Activated naive CD4-positive, alpha-beta T cell treated with anti-CD3 and anti-CD28 coated beads, Interleukin-2, amount 10 ng/mL, durations not matched to agents 7 days and 5 days (primary cell): Measurements from ENCODE around the gene MGME1.

Experiments used
- CTCF ChIA-PET: fragments of 350-600 bp; sonication (Branson Sonifier 250); formaldehyde crosslinking; loops from one replicate; lab custom pipeline; 2021; ENCODE audit warnings: antibody characterized with exemption; lab: Charles Lee
- DNase-seq: peaks from one replicate; pipeline ENCODE4 v3.0.0-alpha.2; 2020
- H3K27ac Mint-ChIP-seq: one replicate; pipeline ENCODE4 v1.8.0; 2021; ENCODE audit warnings: mild to moderate bottlenecking, moderate library complexity, mixed read lengths
- H3K27me3 Mint-ChIP-seq: one replicate; pipeline ENCODE4 v1.8.0; 2021; ENCODE audit warnings: mild to moderate bottlenecking, mixed read lengths
- H3K36me3 Mint-ChIP-seq: one replicate; pipeline ENCODE4 v1.8.0; 2021; ENCODE audit warnings: mixed read lengths
- H3K4me1 Mint-ChIP-seq: one replicate; pipeline ENCODE4 v1.8.0; 2021; ENCODE audit warnings: mixed read lengths
- H3K4me3 Mint-ChIP-seq: one replicate; pipeline ENCODE4 v1.8.0; 2021; ENCODE audit warnings: mild to moderate bottlenecking, moderate library complexity, mixed read lengths
- H3K9me3 Mint-ChIP-seq: one replicate; pipeline ENCODE4 v1.8.0; 2021; ENCODE audit warnings: mixed read lengths

The MGME1 gene

DNA sequence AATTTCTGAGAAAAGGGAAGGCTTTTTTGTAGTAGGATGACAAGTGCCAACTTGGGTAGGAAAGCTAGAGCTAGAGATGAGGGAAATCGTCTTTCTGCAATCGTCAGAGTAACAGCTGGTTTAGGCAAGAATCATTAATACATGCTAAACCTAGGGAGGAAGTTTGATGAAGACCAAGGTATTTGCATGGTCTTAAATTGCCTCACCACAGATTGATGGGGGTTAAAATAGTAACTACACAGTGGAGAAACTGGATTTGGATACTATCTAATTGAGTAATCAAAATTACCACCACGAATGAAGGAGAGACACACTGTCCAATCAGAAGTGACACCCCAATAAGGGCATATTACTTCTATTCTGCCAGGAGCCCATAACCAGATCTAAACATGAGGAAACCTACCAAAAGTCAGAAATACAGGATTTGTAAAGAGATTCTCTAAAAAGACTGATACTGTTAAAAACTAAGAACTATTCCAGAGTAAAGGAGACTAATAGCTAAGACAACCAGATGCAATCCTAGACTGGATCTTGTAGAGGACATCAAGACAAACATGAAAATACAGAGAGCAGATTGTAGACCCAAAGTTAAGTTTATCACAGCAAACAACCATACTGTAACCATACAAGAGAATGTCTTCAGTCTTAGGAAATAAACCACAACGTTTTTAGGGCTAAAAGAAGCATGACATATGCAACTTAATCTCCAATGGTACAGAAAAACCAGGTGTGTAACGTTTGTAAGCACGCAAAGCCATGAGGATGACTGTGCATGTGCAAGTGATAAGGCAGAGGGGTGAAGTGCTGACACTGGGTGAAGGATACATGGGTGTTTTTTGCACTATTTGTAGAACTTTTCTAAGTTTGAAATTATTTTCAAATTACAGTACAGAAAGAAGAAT lies 22.0 kb upstream of the MGME1 start:
- Mint-ChIP-seq H3K9me3 (no peaks in the 10 kb centered on the region), H3K27me3 (no peaks in the 10 kb centered on the region), H3K36me3 (peaks cover 86% of the 10 kb centered on the region), H3K27ac (peak overlapping the region; percentile 6), H3K4me1 (peaks cover 2% of the 10 kb centered on the region), H3K4me3 (no peak overlapping the region)
- CTCF ChIA-PET: interaction anchor here (0.6 to 2.8 kb wide), 2 partner anchors 8 to 75 kb away, joined by 5 to 15 read pairs; no protein-coding TSS in a partner anchor
- DNase-seq: no peak

GRCh38 chr20:17947474-17947815 lies 21.4 kb upstream of the MGME1 start:
- DNase-seq: no peak
- no peak overlapping the region for H3K4me3 Mint-ChIP-seq
- no peaks in the 10 kb centered on the region for H3K27me3 Mint-ChIP-seq
- H3K4me1 Mint-ChIP-seq: peaks cover 2% of the 10 kb centered on the region
- H3K27ac Mint-ChIP-seq: peak overlapping the region; percentile 37
- CTCF ChIA-PET: interaction anchor here (1.0 to 2.8 kb wide), 3 partner anchors 9 to 49 kb away, joined by 3 to 15 read pairs (median 7); no protein-coding TSS in a partner anchor
- H3K9me3 Mint-ChIP-seq: no peaks in the 10 kb centered on the region
- H3K36me3 Mint-ChIP-seq: peaks cover 83% of the 10 kb centered on the region

GRCh38 chr20:17948442-17948841 lies 20.4 kb upstream of the MGME1 start:
- Mint-ChIP-seq H3K27ac (no peak overlapping the region), H3K27me3 (no peaks in the 10 kb centered on the region), H3K4me3 (no peak overlapping the region), H3K9me3 (no peaks in the 10 kb centered on the region), H3K4me1 (peaks cover 2% of the 10 kb centered on the region), H3K36me3 (peaks cover 86% of the 10 kb centered on the region)
- DNase-seq: no peak
- CTCF ChIA-PET: interaction anchor here (1.0 to 2.8 kb wide), 3 partner anchors 8 to 48 kb away, joined by 3 to 15 read pairs (median 7); no protein-coding TSS in a partner anchor

- Mint-ChIP-seq H3K27ac (no peak overlapping the region), H3K4me3 (no peak overlapping the region)
- no peak for DNase-seq
Measured at GRCh38 chr20:17949899-17950298, 18.9 kb upstream of the MGME1 start.

DNA sequence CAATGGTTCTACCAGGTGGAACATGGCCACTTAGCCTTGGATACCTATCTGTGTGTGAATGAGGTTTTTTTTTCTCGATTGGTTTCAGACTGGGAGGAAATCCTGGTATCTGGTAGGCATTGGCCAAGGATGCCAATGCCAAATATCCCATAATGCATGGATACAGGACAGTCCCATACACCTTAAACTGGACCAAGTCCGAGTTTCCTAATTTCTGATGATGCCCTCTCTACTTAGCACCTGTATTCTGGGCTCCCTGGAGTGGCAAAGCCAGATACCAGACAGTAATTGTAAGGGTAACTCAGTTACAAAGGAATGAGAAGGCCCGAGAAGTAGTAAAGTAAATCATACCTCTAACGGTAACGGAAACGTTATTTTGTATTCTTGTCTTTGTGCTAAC lies 18.1 kb upstream of the MGME1 start:
- H3K4me3 Mint-ChIP-seq: no peak overlapping the region
- H3K9me3 Mint-ChIP-seq: no peaks in the 10 kb centered on the region
- H3K27me3 Mint-ChIP-seq: no peaks in the 10 kb centered on the region
- peaks cover 14% of the 10 kb centered on the region for H3K4me1 Mint-ChIP-seq
- peaks cover 90% of the 10 kb centered on the region for H3K36me3 Mint-ChIP-seq
- no peak for DNase-seq
- peak overlapping the region; percentile 28 for H3K27ac Mint-ChIP-seq
- CTCF ChIA-PET: no interaction called here

More at GRCh38 chr20:17949899-17950298, 18.9 kb upstream of the MGME1 start:
- Mint-ChIP-seq H3K9me3 (no peaks in the 10 kb centered on the region), H3K4me1 (peaks cover 7% of the 10 kb centered on the region), H3K27me3 (no peaks in the 10 kb centered on the region), H3K36me3 (peaks cover 88% of the 10 kb centered on the region)
- CTCF ChIA-PET: no interaction called here

DNA sequence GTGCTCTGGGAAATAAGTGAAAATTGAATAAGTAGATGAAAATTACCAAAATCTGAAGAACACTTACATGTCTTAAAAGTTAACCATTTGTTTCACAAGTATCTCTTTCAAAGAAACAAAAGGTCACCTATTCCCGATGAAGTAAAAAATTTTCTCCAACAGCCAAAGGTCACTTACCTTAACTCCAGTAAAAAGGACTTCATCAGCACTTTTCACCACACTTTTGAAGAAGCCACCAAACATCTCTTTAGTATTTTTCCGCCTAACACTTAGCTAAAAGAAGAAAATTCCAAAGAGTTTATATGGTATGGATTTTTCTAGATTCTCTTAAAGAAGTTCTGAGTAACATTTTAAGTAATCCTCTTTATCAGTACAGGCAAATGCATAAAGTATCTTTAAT lies 17.5 kb upstream of the MGME1 start:
- Mint-ChIP-seq H3K27me3 (no peaks in the 10 kb centered on the region), H3K4me1 (peaks cover 21% of the 10 kb centered on the region), H3K9me3 (no peaks in the 10 kb centered on the region), H3K36me3 (peaks cover 89% of the 10 kb centered on the region), H3K27ac (peak overlapping the region; percentile 28), H3K4me3 (no peak overlapping the region)
- DNase-seq: no peak
- CTCF ChIA-PET: no interaction called here

DNA sequence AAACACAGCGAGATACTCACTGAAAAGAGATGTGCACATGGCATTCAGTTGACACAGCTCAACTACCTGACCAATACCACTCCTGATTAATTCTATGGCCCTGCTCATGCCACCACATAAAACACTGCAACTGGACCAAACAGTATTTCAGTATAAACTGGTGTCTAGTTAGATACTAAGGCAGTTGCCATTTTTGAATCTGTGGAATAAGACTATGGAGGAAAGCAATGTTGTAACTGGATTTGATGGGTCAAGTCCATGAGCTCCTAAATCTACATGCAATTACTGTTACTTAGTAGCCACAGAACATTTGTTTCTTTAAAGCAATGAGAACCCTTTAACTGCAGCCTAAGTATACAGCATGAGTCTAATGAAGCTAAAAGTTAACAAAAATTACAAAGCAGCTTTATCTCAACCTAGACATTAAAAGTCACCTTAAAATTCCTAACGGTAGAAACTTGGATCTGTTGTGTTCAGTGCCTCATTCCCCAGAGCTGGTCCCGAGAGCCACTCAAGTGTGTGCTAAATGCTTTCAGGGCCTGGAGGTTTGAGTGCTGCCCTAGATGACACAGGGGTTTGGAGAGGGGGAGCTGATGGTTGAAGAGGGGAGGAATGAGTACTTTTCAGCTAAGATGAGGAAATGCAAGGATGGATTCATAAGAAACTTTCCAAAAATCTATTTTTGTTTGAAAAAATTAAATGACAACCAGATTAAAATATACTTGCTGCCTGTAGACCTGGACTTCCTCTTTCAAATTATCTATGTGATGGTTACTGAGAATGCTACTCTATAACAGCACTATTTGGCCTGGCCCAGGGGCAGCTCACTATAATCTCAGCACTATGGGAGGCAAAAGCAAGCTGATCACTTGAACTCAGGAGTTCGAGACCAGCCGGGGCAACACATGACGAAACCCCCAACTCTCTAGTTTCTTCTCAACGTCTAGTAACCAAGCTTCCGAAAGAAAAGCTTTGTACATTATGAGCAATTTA lies 15.8 kb upstream of the MGME1 start:
- CTCF ChIA-PET: interaction anchor here (0.7 to 1.2 kb wide), 3 partner anchors 11 to 38 kb away, joined by 3 to 4 read pairs (median 3); no protein-coding TSS in a partner anchor
- no peak for DNase-seq
- Mint-ChIP-seq H3K36me3 (peaks cover 83% of the 10 kb centered on the region), H3K9me3 (no peaks in the 10 kb centered on the region), H3K4me3 (no peak overlapping the region), H3K27me3 (no peaks in the 10 kb centered on the region), H3K27ac (peak overlapping the region; percentile 28), H3K4me1 (peaks cover 33% of the 10 kb centered on the region)

DNA sequence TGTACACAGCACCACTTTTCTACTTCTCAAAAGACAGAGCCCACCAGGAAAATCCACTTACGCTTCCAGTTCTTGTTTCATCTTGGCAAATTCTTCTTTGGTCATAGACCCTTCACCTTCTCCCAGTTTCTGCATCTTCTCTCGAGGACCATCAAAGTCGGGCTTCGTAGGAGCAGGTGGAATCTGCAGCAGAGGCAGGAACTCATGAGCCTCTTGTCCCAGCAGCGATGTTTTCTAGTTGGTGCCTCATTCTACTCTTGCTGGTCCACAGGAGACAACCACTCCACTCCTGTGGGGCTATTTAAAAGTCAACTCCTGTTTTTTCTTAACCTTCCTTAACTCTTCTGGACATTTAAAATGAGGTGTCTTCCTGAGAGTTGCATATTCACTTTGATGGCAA lies 14.9 kb upstream of the MGME1 start:
- no peaks in the 10 kb centered on the region for H3K9me3 Mint-ChIP-seq
- H3K4me1 Mint-ChIP-seq: peaks cover 42% of the 10 kb centered on the region
- DNase-seq: no peak
- CTCF ChIA-PET: no interaction called here
- H3K27me3 Mint-ChIP-seq: no peaks in the 10 kb centered on the region
- peaks cover 75% of the 10 kb centered on the region for H3K36me3 Mint-ChIP-seq
- H3K27ac Mint-ChIP-seq: peak overlapping the region; percentile 12
- H3K4me3 Mint-ChIP-seq: no peak overlapping the region

- Mint-ChIP-seq H3K27ac (peak overlapping the region; percentile 49), H3K4me3 (no peak overlapping the region), H3K27me3 (no peaks in the 10 kb centered on the region), H3K36me3 (peaks cover 69% of the 10 kb centered on the region), H3K9me3 (no peaks in the 10 kb centered on the region), H3K4me1 (peaks cover 56% of the 10 kb centered on the region)
- CTCF ChIA-PET: interaction anchor here (1.0 to 2.2 kb wide), 4 partner anchors 10 to 42 kb away, joined by 3 to 7 read pairs (median 6); no protein-coding TSS in a partner anchor
- no peak for DNase-seq
Measured at GRCh38 chr20:17955302-17955701, 13.5 kb upstream of the MGME1 start.

DNA sequence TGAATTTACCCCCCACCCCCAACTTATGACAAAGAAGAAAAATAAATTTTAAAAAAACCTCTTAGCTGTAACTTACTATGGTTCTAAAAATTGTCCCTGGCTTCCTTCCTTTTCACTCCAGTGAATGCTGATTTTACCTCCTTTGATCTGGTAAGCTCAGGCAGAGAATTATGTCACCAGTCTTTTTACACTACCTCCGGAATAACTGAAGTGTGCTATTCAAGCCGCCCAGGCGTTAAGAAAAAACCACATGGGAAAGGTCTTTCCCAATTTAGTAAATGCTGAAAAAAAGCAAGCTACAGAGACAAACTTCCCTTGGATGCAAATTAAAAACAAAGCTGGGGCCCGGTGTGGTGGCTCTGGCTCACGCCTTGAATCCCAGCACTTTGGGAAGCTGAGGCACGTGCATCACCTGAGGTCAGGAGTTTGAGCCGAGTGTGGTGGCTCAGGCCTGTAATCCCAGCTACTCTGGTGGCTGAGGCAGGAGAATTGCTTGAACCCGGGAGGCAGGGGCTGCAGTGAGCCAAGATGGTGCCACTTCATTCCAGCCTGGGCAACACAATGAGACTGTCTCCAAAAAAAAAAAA lies 12.6 kb upstream of the MGME1 start:
- peak overlapping the region; percentile 46 for H3K27ac Mint-ChIP-seq
- H3K4me1 Mint-ChIP-seq: peaks cover 65% of the 10 kb centered on the region
- H3K4me3 Mint-ChIP-seq: no peak overlapping the region
- peaks cover 64% of the 10 kb centered on the region for H3K36me3 Mint-ChIP-seq
- H3K27me3 Mint-ChIP-seq: no peaks in the 10 kb centered on the region
- no peak for DNase-seq
- no peaks in the 10 kb centered on the region for H3K9me3 Mint-ChIP-seq
- CTCF ChIA-PET: interaction anchor here (0.6 to 2.2 kb wide), 3 partner anchors 8 to 11 kb away, joined by 3 to 7 read pairs (median 6); no protein-coding TSS in a partner anchor

DNA sequence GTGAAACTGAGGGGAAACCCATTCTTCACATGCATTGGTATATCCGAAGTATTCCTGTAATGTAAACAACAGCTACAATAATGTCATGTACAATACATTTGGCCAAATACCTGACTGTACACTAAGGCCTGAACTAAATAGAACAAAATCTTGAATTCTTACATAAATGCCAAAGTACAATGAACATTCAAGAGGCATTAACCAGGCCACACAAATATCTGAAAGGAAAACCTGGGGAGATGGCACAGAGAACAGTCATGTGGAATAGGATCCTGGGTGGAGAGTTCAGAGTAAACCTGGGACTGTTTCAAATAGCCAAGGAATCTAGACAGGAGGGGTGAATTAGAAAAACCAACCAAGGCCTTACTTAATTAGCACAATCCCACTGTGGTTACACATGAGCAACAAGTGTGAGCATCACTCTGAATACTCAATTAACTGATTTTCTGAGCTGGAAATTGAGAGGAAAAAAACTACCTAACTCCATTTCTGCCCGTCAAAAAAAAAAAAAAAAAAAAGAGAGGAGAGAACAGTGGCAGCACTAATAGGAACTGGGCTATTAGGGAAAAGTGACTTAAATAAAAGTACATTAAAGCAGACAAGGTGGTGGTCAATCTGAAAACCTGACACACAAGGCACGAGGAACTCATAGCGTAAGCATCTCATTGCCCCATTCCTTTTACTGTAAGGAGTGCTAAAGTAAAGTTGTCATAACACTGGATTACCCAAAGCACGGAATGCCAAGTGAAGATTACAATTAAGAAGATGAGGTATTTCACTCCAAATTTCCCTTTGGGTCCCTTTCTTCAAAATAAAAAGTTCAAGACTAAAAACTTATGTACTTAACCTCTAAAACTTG lies 11.1 kb upstream of the MGME1 start:
- Mint-ChIP-seq H3K27ac (peak overlapping the region; percentile 75), H3K27me3 (no peaks in the 10 kb centered on the region), H3K9me3 (no peaks in the 10 kb centered on the region), H3K36me3 (peaks cover 65% of the 10 kb centered on the region), H3K4me1 (peaks cover 79% of the 10 kb centered on the region), H3K4me3 (no peak overlapping the region)
- CTCF ChIA-PET: interaction anchor here (0.7 to 3.0 kb wide), 8 partner anchors 8 to 306 kb away, joined by 3 to 16 read pairs (median 4); no protein-coding TSS in a partner anchor
- DNase-seq: no peak

- Mint-ChIP-seq H3K4me3 (no peak overlapping the region), H3K36me3 (peaks cover 63% of the 10 kb centered on the region), H3K27ac (peak overlapping the region; percentile 75)
Measured at GRCh38 chr20:17958373-17959256, 10.2 kb upstream of the MGME1 start.

More at GRCh38 chr20:17958373-17959256, 10.2 kb upstream of the MGME1 start:
- DNase-seq: no peak
- no peaks in the 10 kb centered on the region for H3K9me3 Mint-ChIP-seq
- no peaks in the 10 kb centered on the region for H3K27me3 Mint-ChIP-seq
- peaks cover 88% of the 10 kb centered on the region for H3K4me1 Mint-ChIP-seq
- CTCF ChIA-PET: interaction anchor here (0.7 to 3.0 kb wide), 7 partner anchors 9 to 276 kb away, joined by 3 to 16 read pairs (median 4); partner anchors contain the start of gene RRBP1
